MM.1S (cell line): Measurements from ENCODE around the gene DPH3.

Experiments used
- DNase-seq: peaks from one replicate; pipeline ENCODE4 v3.0.0-alpha.2; 2015
- H2AFZ ChIP-seq: fragments of 300-600 bp; sonication (generic); 2 replicates; pipeline ENCODE4 v1.6.0; 2016; ENCODE audit warnings: antibody characterized with exemption, low read length
- H3F3A ChIP-seq: fragments of 300-600 bp; sonication (generic); 2 replicates; pipeline ENCODE4 v1.6.1; 2016; ENCODE audit warnings: mild to moderate bottlenecking, antibody characterized with exemption, low read length, moderate library complexity, mixed read lengths; ENCODE audit not compliant: insufficient read depth
- H3K27ac ChIP-seq: fragments of 300-600 bp; sonication (generic); 2 replicates; pipeline ENCODE4 v1.5.1; 2016; ENCODE audit warnings: mild to moderate bottlenecking, low read length
- H3K27me3 ChIP-seq: fragments of 300-600 bp; sonication (generic); replicated peaks from 2 replicates; pipeline ENCODE4 v1.6.0; 2016; ENCODE audit warnings: low read length; ENCODE audit not compliant: insufficient read depth
- H3K36me3 ChIP-seq: fragments of 300-600 bp; sonication (generic); replicated peaks from 2 replicates; pipeline ENCODE4 v1.6.1; 2016; ENCODE audit warnings: mild to moderate bottlenecking, low read length, mixed read lengths; ENCODE audit not compliant: insufficient read depth
- H3K4me1 ChIP-seq: fragments of 300-600 bp; sonication (generic); 2 replicates; pipeline ENCODE4 v1.6.1; 2016; ENCODE audit warnings: low read length, mixed read lengths
- H3K4me2 ChIP-seq: fragments of 300-600 bp; sonication (generic); 2 replicates; pipeline ENCODE4 v1.6.0; 2016; ENCODE audit warnings: low read depth, low read length
- H3K4me3 ChIP-seq: fragments of 300-600 bp; sonication (generic); 2 replicates; pipeline ENCODE4 v1.5.1; 2016; ENCODE audit warnings: low read length, mixed read lengths
- H3K79me2 ChIP-seq: fragments of 300-600 bp; sonication (generic); 2 replicates; pipeline ENCODE4 v1.6.1; 2016; ENCODE audit warnings: mixed run types, low read length, mixed read lengths
- H3K9ac ChIP-seq: fragments of 300-600 bp; sonication (generic); 2 replicates; pipeline ENCODE4 v1.6.1; 2016; ENCODE audit warnings: low read length, mixed read lengths
- H3K9me2 ChIP-seq: fragments of 300-600 bp; sonication (generic); replicated peaks from 2 replicates; pipeline ENCODE4 v1.6.1; 2016; ENCODE audit warnings: mild to moderate bottlenecking, low read length, mixed read lengths; ENCODE audit not compliant: insufficient read depth
- H3K9me3 ChIP-seq: fragments of 300-600 bp; sonication (generic); replicated peaks from 2 replicates; pipeline ENCODE4 v1.6.1; 2016; ENCODE audit warnings: mild to moderate bottlenecking, low read length, mixed read lengths; ENCODE audit not compliant: insufficient read depth
- H4K20me1 ChIP-seq: fragments of 300-600 bp; sonication (generic); 2 replicates; pipeline ENCODE4 v1.6.1; 2016; ENCODE audit warnings: mild to moderate bottlenecking, low read length, moderate library complexity, mixed read lengths; ENCODE audit not compliant: insufficient read depth
- EZH2 ChIP-seq: fragments of 300-600 bp; sonication (generic); optimal IDR thresholded peaks from 2 replicates; pipeline ENCODE3; 2017; ENCODE audit warnings: low read depth, mild to moderate bottlenecking, antibody characterized with exemption, low read length, mixed read lengths
- EZH2phosphoT487 ChIP-seq: fragments of 300-600 bp; sonication (generic); IDR thresholded peaks from 2 replicates; pipeline ENCODE4 v1.6.1; 2018; ENCODE audit warnings: antibody characterized with exemption, low read length
- TF ChIP-seq, protein P1 (sequence below): fragments of 300-600 bp; sonication (generic); IDR thresholded peaks from 2 replicates; pipeline ENCODE4 v1.5.1; 2016; ENCODE audit warnings: antibody characterized with exemption, low read length, mixed read lengths

Gene DPH3

DNA sequence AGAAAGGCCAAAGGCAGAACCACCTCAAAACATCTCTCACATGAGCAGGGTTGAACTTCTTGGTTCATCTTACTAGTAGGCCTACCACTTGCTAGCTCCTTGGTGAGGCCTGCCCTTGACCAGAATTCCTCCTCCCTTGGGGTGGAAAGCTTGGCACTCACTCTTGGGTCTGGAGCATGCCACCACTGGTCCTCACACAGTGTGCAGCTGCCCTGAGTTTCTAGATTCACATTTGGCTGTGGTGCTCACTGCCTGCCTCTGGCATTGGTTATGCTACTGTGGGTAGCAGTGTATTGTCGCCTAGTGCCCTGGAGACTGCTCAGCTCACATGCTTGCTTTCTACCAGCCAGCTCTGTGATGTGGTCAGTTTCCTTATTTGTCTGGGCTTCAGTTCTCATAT, 23.9 kb upstream of the DPH3 start:
- Histone ChIP-seq H3K27ac (no peak overlapping the region), H2AFZ (no peak overlapping the region), H3K27me3 (no peaks in the 10 kb centered on the region), H3K4me1 (peaks cover 14% of the 10 kb centered on the region), H4K20me1 (0 out of 2 replicates have a peak, but pooled peaks cover 6% of the 10 kb centered on the region), H3K9me3 (no peaks in the 10 kb centered on the region), H3F3A (peaks cover 13% of the 10 kb centered on the region; the same call in 1 of the 2 replicates), H3K4me2 (no peak overlapping the region), H3K9ac (no peak overlapping the region), H3K79me2 (peaks cover 30% of the 10 kb centered on the region), H3K36me3 (no peaks in the 10 kb centered on the region), H3K9me2 (no peaks in the 10 kb centered on the region), H3K4me3 (no peak overlapping the region)
- TF ChIP-seq EZH2phosphoT487 (no peak), EZH2 (no peak)
- TF ChIP-seq, protein P1, sequence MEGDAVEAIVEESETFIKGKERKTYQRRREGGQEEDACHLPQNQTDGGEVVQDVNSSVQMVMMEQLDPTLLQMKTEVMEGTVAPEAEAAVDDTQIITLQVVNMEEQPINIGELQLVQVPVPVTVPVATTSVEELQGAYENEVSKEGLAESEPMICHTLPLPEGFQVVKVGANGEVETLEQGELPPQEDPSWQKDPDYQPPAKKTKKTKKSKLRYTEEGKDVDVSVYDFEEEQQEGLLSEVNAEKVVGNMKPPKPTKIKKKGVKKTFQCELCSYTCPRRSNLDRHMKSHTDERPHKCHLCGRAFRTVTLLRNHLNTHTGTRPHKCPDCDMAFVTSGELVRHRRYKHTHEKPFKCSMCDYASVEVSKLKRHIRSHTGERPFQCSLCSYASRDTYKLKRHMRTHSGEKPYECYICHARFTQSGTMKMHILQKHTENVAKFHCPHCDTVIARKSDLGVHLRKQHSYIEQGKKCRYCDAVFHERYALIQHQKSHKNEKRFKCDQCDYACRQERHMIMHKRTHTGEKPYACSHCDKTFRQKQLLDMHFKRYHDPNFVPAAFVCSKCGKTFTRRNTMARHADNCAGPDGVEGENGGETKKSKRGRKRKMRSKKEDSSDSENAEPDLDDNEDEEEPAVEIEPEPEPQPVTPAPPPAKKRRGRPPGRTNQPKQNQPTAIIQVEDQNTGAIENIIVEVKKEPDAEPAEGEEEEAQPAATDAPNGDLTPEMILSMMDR, result no peak
- no peak for DNase-seq

DNA sequence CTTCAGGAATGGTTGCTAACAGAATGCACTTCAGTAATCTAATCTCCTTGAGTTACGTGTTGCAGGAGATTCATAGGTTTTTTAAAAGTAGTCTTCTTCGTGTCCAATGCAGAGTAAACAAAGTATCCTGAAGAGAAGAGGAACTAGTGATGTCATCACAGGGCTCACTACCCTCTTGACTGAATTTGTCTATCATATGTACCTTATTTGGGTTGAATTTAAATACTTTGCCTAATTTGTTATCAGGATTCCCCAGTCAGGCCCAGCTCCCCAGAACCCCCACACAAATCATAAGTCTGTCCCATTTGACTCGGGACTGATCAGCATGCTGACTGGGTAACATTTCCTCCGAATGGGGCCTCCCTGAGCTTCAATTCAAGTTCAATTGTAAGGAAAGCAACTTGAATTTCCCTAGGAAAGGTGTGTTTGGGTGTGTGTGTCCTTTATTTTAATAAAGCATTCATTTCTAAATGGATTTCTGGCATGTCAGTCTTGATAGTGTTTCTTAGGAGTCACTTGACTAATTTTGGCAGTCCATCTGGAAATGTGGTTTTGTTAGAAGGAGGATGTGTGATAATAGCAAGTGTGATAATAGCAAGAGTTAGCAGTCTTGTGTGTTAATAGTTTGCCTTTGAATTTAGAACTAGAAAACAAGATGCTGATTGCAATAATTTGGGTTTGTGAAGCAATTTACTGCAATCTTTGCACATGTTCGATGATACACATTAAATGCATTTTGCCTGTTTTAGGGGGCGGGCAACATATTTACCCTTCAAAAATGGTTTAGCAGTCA, 22.2 kb upstream of the DPH3 start:
- TF ChIP-seq EZH2phosphoT487, result no peak
- TF ChIP-seq EZH2, result no peak
- TF ChIP-seq, protein P1, result no peak
- H3K9ac ChIP-seq, result no peak overlapping the region
- no peak for DNase-seq
- no peaks in the 10 kb centered on the region for H3K9me2 ChIP-seq
- 0 out of 2 replicates have a peak, but pooled peaks cover 6% of the 10 kb centered on the region for H4K20me1 ChIP-seq
- H2AFZ ChIP-seq, result no peak overlapping the region
- no peak overlapping the region for H3K4me2 ChIP-seq
- H3K27ac ChIP-seq, result no peak overlapping the region
- no peaks in the 10 kb centered on the region for H3K9me3 ChIP-seq
- peaks cover 13% of the 10 kb centered on the region; the same call in 1 of the 2 replicates for H3F3A ChIP-seq
- peaks cover 16% of the 10 kb centered on the region for H3K79me2 ChIP-seq
- no peaks in the 10 kb centered on the region for H3K27me3 ChIP-seq
- H3K4me1 ChIP-seq, result peaks cover 14% of the 10 kb centered on the region
- H3K4me3 ChIP-seq, result no peak overlapping the region
- no peaks in the 10 kb centered on the region for H3K36me3 ChIP-seq

DNA sequence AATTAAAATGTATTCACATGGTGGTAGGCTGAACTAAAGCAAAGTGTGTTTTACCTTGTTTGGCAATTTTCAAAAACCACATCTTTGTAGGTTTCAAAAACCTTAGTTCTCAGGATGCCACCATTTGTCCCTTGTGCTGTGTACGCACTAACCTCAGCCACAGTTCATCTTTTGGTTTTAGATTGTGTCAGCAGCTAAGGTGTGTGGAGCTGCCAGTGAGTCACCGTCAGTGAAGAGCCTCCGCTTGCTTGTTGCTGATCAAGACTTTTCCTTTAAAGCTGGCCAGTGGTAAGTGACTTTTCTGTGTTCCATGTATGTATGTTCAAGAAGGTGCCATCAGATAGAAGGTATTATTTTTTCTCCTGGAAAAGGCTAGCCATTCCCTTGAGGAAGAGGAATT, 21.4 kb upstream of the DPH3 start:
- Histone ChIP-seq H3K36me3 (no peaks in the 10 kb centered on the region), H4K20me1 (0 out of 2 replicates have a peak, but pooled peaks cover 6% of the 10 kb centered on the region), H3K4me2 (no peak overlapping the region), H2AFZ (no peak overlapping the region), H3K27ac (no peak overlapping the region), H3K9me2 (no peaks in the 10 kb centered on the region), H3K9ac (no peak overlapping the region), H3K4me3 (no peak overlapping the region), H3F3A (peaks cover 13% of the 10 kb centered on the region; the same call in 1 of the 2 replicates), H3K79me2 (peaks cover 9% of the 10 kb centered on the region), H3K9me3 (no peaks in the 10 kb centered on the region), H3K27me3 (no peaks in the 10 kb centered on the region), H3K4me1 (peaks cover 8% of the 10 kb centered on the region)
- DNase-seq, result no peak
- TF ChIP-seq EZH2phosphoT487 (no peak), EZH2 (no peak)
- TF ChIP-seq, protein P1, result no peak
